HepG2 (cell line): ENCODE measurements around the gene TSPAN9.

Source experiments
- MYNN ChIP-seq: sonication (generic); formaldehyde crosslinking; IDR thresholded peaks from 2 replicates; pipeline ENCODE4 v1.4.0; 2020; ENCODE audit warnings: mild to moderate bottlenecking, low read depth, missing genetic modification reagents
- TF ChIP-seq, protein P1 (sequence below): sonication (generic); formaldehyde crosslinking; IDR thresholded peaks from 2 replicates; pipeline ENCODE4 v1.5.0; 2020; ENCODE audit warnings: mild to moderate bottlenecking, missing genetic modification reagents, moderate library complexity

DNA sequence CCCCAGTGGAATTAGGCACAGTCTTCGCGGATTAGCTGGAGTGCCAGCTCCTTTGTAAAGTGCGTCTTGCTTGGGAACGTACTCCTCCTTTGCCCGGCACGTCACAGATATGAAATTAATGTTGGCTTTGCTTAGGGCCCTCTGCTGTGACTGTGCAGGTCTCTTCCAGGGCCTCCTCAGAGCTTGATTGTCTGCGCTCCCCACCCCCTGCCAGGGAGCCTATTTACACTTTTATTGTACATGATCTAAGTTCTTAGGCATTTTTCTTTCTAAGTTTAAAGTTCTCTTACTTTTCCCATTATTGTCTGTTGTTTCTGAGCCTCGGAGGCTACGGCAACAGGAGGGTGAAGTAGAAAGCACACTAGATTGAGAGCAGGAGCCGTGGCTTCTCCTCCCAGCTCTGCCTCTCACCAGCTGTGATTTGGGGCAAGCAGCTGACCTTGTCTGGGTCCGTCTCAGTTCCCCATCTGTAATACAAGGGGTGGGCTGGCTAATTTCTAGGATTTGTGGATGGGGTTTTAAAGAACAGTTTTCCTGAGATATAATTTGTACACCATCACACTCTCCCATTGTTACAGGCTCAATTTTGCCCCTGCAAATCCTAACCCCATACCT is 81.8 kb downstream of the TSPAN9 start:
- TF ChIP-seq, protein P1, sequence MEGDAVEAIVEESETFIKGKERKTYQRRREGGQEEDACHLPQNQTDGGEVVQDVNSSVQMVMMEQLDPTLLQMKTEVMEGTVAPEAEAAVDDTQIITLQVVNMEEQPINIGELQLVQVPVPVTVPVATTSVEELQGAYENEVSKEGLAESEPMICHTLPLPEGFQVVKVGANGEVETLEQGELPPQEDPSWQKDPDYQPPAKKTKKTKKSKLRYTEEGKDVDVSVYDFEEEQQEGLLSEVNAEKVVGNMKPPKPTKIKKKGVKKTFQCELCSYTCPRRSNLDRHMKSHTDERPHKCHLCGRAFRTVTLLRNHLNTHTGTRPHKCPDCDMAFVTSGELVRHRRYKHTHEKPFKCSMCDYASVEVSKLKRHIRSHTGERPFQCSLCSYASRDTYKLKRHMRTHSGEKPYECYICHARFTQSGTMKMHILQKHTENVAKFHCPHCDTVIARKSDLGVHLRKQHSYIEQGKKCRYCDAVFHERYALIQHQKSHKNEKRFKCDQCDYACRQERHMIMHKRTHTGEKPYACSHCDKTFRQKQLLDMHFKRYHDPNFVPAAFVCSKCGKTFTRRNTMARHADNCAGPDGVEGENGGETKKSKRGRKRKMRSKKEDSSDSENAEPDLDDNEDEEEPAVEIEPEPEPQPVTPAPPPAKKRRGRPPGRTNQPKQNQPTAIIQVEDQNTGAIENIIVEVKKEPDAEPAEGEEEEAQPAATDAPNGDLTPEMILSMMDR (CRISPR knock-in tag), result no peak
- no peak for TF ChIP-seq MYNN
